Kidney tubule cell (primary cell): Measurements from ENCODE around the gene PLEKHB2.
A peak's percentile ranks its signal among the peaks of the same experiment; 100 is the strongest.
"Not testable (repeated sequence)": the region's sequence is repeated elsewhere in the genome, so short reads cannot be mapped to it uniquely, and the experiment has no call there.

ENCODE experiments used
- DNase-seq: peaks from one replicate; pipeline ENCODE4 v3.0.0-alpha.2; 2018; ENCODE audit warnings: low spot score

PLEKHB2 gene

DNA sequence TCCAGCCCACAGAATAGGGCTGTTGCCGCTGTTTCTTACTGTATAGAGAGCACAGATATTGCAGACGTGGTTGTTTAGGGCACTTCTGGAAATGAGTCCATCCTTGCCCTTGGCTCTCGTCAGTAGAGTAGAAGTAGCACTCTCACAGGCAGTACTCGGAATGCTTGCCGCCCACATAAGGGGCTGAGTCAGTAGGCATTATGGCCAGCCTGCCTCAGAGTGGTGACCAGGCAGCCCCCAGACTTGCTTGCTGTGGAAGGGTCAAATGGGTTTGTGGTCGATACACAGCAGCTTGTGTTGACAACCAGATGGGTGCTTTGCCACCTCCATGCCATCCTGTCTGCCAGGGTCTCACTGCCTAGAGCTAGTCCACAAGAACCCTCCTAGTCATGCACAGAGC lies 38.7 kb downstream of the PLEKHB2 start:
- no peak for DNase-seq

GRCh38 chr2:131145040-131145439 lies 39.9 kb downstream of the PLEKHB2 start:
- DNase-seq: no peak

- no peak for DNase-seq
Measured at GRCh38 chr2:131146231-131146630, 41.1 kb downstream of the PLEKHB2 start.

GRCh38 chr2:131146749-131147148 lies 41.6 kb downstream of the PLEKHB2 start:
- no peak for DNase-seq

DNA sequence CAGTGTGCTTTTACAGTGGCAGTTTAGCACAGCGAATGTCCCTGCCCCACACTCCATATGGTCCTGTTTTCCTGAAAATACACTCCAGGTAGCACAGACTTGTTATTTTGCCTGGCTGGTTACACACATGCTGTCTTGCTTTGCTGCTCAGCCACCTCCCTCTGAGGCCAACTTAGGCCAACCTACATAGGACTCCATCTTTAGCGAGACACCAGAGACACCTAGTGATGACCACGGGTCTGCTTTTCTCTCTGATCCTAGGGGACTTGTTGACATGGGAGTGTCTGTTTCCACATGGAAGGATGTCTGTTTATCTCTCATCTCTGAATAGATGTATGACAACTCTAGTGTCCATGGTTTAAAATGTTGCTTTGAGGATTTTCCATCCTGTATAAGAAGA lies 43.3 kb downstream of the PLEKHB2 start:
- DNase-seq: no peak

DNA sequence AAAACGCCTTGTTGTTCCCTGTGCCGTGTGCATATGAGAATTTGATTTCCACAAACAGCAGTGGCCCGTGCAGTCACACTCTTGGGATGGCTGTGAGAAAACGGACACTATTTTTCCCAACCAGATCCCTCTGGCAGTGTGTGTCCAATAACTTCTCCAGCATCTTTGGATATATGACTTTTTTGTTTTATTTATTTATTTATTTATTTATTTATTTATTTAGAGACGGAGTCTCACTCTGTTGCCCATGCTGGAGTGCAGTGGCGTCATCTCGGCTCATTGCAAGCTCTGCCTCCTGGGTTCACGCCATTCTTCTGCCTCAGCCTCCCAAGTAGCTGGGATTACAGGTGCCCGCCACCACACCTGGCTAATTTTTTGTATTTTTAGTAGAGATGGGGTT lies 45.0 kb downstream of the PLEKHB2 start:
- DNase-seq: not testable (repeated sequence)

GRCh38 chr2:131151398-131151797 lies 46.3 kb downstream of the PLEKHB2 start:
- DNase-seq: no peak

- DNase-seq: peak; percentile 21
Measured at GRCh38 chr2:131152074-131152473, 46.9 kb downstream of the PLEKHB2 start.

DNA sequence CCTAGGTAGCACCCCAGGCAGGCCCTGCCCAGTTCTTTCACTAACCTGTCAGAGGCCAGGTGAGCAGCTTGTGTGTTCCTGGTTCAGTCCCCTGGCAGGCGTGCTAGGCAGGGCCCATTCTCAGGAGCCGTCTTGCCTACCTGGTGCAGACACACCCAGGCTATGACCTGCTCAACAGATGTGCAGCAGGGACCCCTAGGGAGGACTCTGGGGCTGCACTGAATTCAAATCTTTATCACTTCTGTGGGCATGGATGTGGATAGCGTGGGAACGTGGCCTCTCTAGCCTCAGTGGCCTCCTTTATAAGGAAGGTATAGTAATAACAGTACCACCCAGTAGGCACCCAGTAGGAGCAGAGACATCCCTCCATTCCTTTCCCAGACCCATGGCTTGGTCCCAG lies 48.4 kb downstream of the PLEKHB2 start:
- DNase-seq: no peak

DNA sequence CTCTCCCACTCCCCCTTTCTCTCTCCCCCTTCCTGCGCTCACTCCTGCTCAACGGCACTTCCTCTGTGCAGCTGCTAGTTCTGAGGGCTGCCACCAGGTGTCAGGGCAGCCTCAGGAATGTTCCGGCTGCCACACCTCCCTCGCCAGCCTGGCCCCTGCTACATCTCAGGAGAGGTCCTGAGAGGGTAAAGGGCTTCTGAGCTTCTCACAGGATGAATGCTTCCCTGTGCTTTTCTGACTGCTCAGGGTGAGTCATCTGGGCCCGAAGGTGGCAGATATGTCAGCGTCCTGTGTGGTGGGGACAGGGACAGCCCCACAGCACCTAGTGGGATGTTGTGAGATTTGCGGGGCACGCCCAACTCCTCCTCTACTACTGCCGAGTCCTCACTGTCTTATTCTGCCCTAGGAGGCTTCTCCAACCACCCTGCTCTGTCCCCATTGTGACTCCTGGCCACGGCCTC lies 49.0 kb downstream of the PLEKHB2 start:
- DNase-seq: peak; percentile 80

- DNase-seq: no peak
Measured at GRCh38 chr2:131154647-131155046, 49.5 kb downstream of the PLEKHB2 start.

- no peak for DNase-seq
Measured at GRCh38 chr2:131155208-131155855, 50.2 kb downstream of the PLEKHB2 start.

GRCh38 chr2:131156452-131157149 lies 51.5 kb downstream of the PLEKHB2 start:
- DNase-seq: no peak

GRCh38 chr2:131165562-131165961 lies 60.4 kb downstream of the PLEKHB2 start:
- not testable (repeated sequence) for DNase-seq

DNA sequence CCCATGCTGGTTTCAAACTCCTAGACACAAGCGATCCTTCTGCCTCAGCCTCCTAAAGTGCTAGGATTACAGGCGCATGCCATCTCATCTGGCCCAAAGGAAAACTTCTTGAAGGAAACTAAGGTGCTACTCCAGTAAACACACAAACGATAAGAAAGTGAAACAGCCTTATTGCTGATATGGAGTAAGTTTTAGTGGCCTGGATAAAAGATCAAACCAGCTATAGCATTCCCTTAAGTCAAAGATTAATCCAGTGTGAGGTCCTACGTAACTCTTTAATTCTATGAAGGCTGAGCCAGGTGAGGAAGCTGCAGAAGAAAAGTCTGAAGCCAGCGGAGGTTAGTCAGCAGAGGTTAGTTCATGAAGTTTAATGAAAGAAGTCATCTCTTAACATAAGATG lies 63.4 kb downstream of the PLEKHB2 start:
- DNase-seq: no peak

- not testable (repeated sequence) for DNase-seq
Measured at GRCh38 chr2:131178050-131178449, 72.9 kb downstream of the PLEKHB2 start.

GRCh38 chr2:131178721-131179418 lies 73.7 kb downstream of the PLEKHB2 start:
- DNase-seq: not testable (repeated sequence)

- not testable (repeated sequence) for DNase-seq
Measured at GRCh38 chr2:131181451-131181850, 76.3 kb downstream of the PLEKHB2 start.

GRCh38 chr2:131193421-131193820 lies 88.3 kb downstream of the PLEKHB2 start:
- DNase-seq: not testable (repeated sequence)

GRCh38 chr2:131196186-131196585 lies 91.0 kb downstream of the PLEKHB2 start:
- DNase-seq: not testable (repeated sequence)
